Ishikawa (cell line): ENCODE data around the gene KLF15.

Experiments used
- EGR1 ChIP-seq: IDR thresholded peaks from 2 replicates; pipeline ENCODE4 v1.6.1; 2012
- NFIC ChIP-seq: IDR thresholded peaks from 2 replicates; pipeline ENCODE4 v1.6.1; 2012
- RAD21 ChIP-seq: IDR thresholded peaks from 2 replicates; pipeline ENCODE4 v1.6.1; 2012; ENCODE audit warnings: low read depth
- TAF1 ChIP-seq: IDR thresholded peaks from 2 replicates; pipeline ENCODE4 v1.6.1; 2012; ENCODE audit warnings: low read depth, mild to moderate bottlenecking
- TEAD4 ChIP-seq: IDR thresholded peaks from 2 replicates; pipeline ENCODE4 v1.6.1; 2012
- YY1 ChIP-seq: IDR thresholded peaks from 2 replicates; pipeline ENCODE4 v1.6.1; 2012; ENCODE audit warnings: low read depth
- ZBTB7A ChIP-seq: IDR thresholded peaks from 2 replicates; pipeline ENCODE4 v1.6.1; 2012; ENCODE audit warnings: low read depth
- TF ChIP-seq, protein P1 (sequence below): IDR thresholded peaks from 2 replicates; pipeline ENCODE4 v1.6.1; 2012; ENCODE audit warnings: low read depth, mild to moderate bottlenecking

DNA sequence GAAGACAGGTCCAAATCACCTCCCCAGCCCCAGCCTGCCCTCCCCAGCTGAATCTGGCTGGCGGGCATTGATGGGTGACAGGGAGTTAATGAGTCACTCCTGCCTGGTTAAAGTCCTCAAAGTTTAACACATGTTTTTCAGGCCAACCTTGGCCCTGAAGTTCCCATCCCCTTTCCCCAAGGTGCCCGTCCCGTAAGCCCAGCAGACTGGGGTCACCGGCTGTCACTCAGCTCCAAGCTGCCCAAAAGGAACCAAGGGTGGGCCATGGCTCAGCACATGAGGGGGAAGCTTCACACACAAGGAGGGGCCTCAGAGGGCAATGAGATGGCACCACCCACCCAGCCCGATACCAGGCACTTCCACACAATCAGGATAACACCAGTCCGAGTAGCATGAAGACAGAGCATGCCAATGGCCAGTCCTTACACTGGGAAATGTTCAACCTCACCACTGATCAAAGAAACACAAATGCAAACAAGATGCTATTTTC lies 10.2 kb upstream of the KLF15 start:
- no peak for TF ChIP-seq NFIC
- TF ChIP-seq RAD21, result no peak
- no peak for TF ChIP-seq YY1
- no peak for TF ChIP-seq TEAD4
- no peak for TF ChIP-seq ZBTB7A
- no peak for TF ChIP-seq TAF1
- TF ChIP-seq EGR1, result no peak
- TF ChIP-seq, protein P1, sequence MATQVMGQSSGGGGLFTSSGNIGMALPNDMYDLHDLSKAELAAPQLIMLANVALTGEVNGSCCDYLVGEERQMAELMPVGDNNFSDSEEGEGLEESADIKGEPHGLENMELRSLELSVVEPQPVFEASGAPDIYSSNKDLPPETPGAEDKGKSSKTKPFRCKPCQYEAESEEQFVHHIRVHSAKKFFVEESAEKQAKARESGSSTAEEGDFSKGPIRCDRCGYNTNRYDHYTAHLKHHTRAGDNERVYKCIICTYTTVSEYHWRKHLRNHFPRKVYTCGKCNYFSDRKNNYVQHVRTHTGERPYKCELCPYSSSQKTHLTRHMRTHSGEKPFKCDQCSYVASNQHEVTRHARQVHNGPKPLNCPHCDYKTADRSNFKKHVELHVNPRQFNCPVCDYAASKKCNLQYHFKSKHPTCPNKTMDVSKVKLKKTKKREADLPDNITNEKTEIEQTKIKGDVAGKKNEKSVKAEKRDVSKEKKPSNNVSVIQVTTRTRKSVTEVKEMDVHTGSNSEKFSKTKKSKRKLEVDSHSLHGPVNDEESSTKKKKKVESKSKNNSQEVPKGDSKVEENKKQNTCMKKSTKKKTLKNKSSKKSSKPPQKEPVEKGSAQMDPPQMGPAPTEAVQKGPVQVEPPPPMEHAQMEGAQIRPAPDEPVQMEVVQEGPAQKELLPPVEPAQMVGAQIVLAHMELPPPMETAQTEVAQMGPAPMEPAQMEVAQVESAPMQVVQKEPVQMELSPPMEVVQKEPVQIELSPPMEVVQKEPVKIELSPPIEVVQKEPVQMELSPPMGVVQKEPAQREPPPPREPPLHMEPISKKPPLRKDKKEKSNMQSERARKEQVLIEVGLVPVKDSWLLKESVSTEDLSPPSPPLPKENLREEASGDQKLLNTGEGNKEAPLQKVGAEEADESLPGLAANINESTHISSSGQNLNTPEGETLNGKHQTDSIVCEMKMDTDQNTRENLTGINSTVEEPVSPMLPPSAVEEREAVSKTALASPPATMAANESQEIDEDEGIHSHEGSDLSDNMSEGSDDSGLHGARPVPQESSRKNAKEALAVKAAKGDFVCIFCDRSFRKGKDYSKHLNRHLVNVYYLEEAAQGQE, result no peak
